HCT116 (cell line): Measurements from ENCODE around the gene ZSWIM6. TPM values are rescaled to one million over a fixed set of nuclear protein-coding genes. Genes with fewer than 3 reads are reported as not detected.

ENCODE experiments used
- ATAC-seq: fragments of 200-7000 bp; cut with Tn5 transposase; 2 replicates; pipeline ENCODE4 v1.9.1; 2020; ENCODE audit warnings: mild to moderate bottlenecking, moderate library complexity
- BruUV-seq: library from RNA; stranded (reverse); fragments of 400-500 nt; replicated peaks from 2 replicates; lab custom pipeline; 2021; lab: Mats Ljungman, UMichigan
- CTCF ChIA-PET: fragments of 300-600 bp; sonication (Branson Sonifier 250); formaldehyde crosslinking; loops from one replicate; lab custom pipeline; 2021; ENCODE audit warnings: antibody characterized with exemption; lab: Charles Lee
- POLR2A ChIA-PET: fragments of 300-600, 350-600 bp; sonication (Branson Sonifier 250); formaldehyde crosslinking; loops from one replicate; lab custom pipeline; 2021; ENCODE audit warnings: antibody characterized with exemption; lab: Charles Lee
- RAD21 ChIA-PET, 2 experiments: fragments of 300-600 bp; sonication (Branson Sonifier 250); formaldehyde crosslinking; loops; one replicate each; lab custom pipeline; 2023; ENCODE audit warnings: low total read pairs in 2 of 2; ENCODE audit not compliant: uncharacterized antibody in 2 of 2, unreplicated experiment in 2 of 2, low non-redundant PET in 1 of 2; lab: Charles Lee
- DNase-seq: peaks from one replicate; pipeline ENCODE4 v3.0.0-alpha.2; 2010; ENCODE audit warnings: low read depth, low spot score
- H2AFZ ChIP-seq: fragments of 200-600 bp; shearing (Covaris generic), sonication (generic); 2 replicates; pipeline ENCODE4 v1.6.1; 2017; ENCODE audit warnings: low read depth, mixed run types, mixed read lengths, antibody characterized with exemption, low read length; ENCODE audit not compliant: poor library complexity, severe bottlenecking
- H3K27ac ChIP-seq: 2 replicates; pipeline ENCODE4 v1.5.1; 2012; ENCODE audit warnings: low read depth, low read length
- H3K27me3 ChIP-seq: fragments of 200-600 bp; sonication (generic); 2 replicates; pipeline ENCODE4 v1.6.1; 2016; ENCODE audit warnings: mixed run types, low read length, mixed read lengths; ENCODE audit not compliant: insufficient read depth
- H3K36me3 ChIP-seq, 2 experiments: fragments of 200-500 bp in 1 of 2; fragments of 200-600 bp in 1 of 2; sonication (Bioruptor generic) in 1 of 2; sonication (generic) in 1 of 2; 2 replicates each; pipeline versions ENCODE4 v1.5.1 to v1.6.1; 2014 to 2016; ENCODE audit warnings: low read length in 2 of 2, inconsistent platforms in 1 of 2, mixed read lengths in 1 of 2, mixed run types in 1 of 2; ENCODE audit not compliant: insufficient read depth in 2 of 2, control insufficient read depth in 1 of 2
- H3K4me1 ChIP-seq, 2 experiments: fragments of 200-600 bp in 1 of 2; sonication (generic) in 1 of 2; 2 replicates each; pipeline versions ENCODE4 v1.5.1 to v1.6.1; 2012 to 2017; ENCODE audit warnings: low read length in 2 of 2, inconsistent platforms in 1 of 2, mild to moderate bottlenecking in 1 of 2, mixed read lengths in 1 of 2, mixed run types in 1 of 2, moderate library complexity in 1 of 2; ENCODE audit not compliant: insufficient read depth in 2 of 2, control insufficient read depth in 1 of 2
- H3K4me2 ChIP-seq: fragments of 200-600 bp; sonication (generic); 2 replicates; pipeline ENCODE4 v1.6.1; 2017; ENCODE audit warnings: mixed run types, low read length, mixed read lengths
- H3K4me3 ChIP-seq, 2 experiments: fragments of 200-600 bp in 1 of 2; sonication (generic) in 1 of 2; replicated peaks in 1 of 2; 2 replicates each; pipeline ENCODE4 v1.5.1; 2011 to 2016; ENCODE audit warnings: low read length in 2 of 2, control low read depth in 1 of 2, low read depth in 1 of 2, mild to moderate bottlenecking in 1 of 2, mixed read lengths in 1 of 2, mixed run types in 1 of 2
- H3K79me2 ChIP-seq: fragments of 200-600 bp; sonication (generic); 2 replicates; pipeline ENCODE4 v1.6.1; 2017; ENCODE audit warnings: mild to moderate bottlenecking, mixed run types, low read length, moderate library complexity, mixed read lengths; ENCODE audit not compliant: insufficient read depth
- H3K9ac ChIP-seq: fragments of 200-600 bp; sonication (generic); 2 replicates; pipeline ENCODE4 v1.6.1; 2016; ENCODE audit warnings: low read length, mixed read lengths
- H3K9me2 ChIP-seq: fragments of 200-600 bp; sonication (generic), shearing (Covaris generic); 2 replicates; pipeline ENCODE4 v1.6.1; 2017; ENCODE audit warnings: mixed run types, mild to moderate bottlenecking, moderate library complexity; ENCODE audit not compliant: insufficient read depth
- H3K9me3 ChIP-seq, 2 experiments: fragments of 200-500 bp in 1 of 2; fragments of 200-600 bp in 1 of 2; sonication (Bioruptor generic) in 1 of 2; sonication (generic) in 1 of 2; 2 replicates each; pipeline ENCODE4 v1.6.1; 2014 to 2017; ENCODE audit warnings: low read length in 2 of 2, mixed read lengths in 2 of 2, inconsistent platforms in 1 of 2, low read depth in 1 of 2, mild to moderate bottlenecking in 1 of 2, mixed run types in 1 of 2, moderate library complexity in 1 of 2; ENCODE audit not compliant: control insufficient read depth in 1 of 2, insufficient read depth in 1 of 2
- H4K20me1 ChIP-seq: fragments of 200-600 bp; sonication (generic), shearing (Covaris generic); 2 replicates; pipeline ENCODE4 v1.6.1; 2017; ENCODE audit warnings: mixed run types, mild to moderate bottlenecking, moderate library complexity; ENCODE audit not compliant: insufficient read depth
- CBX3 ChIP-seq: IDR thresholded peaks from 2 replicates; pipeline ENCODE4 v1.6.1; 2012; ENCODE audit warnings: low read depth
- CEBPB ChIP-seq: IDR thresholded peaks from 2 replicates; pipeline ENCODE4 v1.6.1; 2012; ENCODE audit warnings: low read depth
- CTCF ChIP-seq, 3 experiments: fragments of 200-600 bp in 1 of 3; sonication (generic) in 1 of 3; IDR thresholded peaks in 2 of 3; conservative IDR thresholded peaks in 1 of 3; 2 replicates each; pipeline ENCODE4 v1.5.1; 2012 to 2017; ENCODE audit warnings: low read depth in 2 of 3, low read length in 2 of 3, antibody characterized with exemption in 1 of 3, borderline replicate concordance in 1 of 3, control low read depth in 1 of 3, mild to moderate bottlenecking in 1 of 3, mixed read lengths in 1 of 3, mixed run types in 1 of 3, moderate library complexity in 1 of 3; ENCODE audit not compliant: insufficient read depth in 1 of 3
- EGR1 ChIP-seq: IDR thresholded peaks from 2 replicates; pipeline ENCODE4 v1.6.1; 2012; ENCODE audit warnings: low read depth
- ELF1 ChIP-seq: IDR thresholded peaks from 2 replicates; pipeline ENCODE4 v1.6.1; 2012; ENCODE audit warnings: low read depth, borderline replicate concordance
- EZH2 ChIP-seq: fragments of 200-600 bp; sonication (generic); IDR thresholded peaks from 2 replicates; pipeline ENCODE4 v1.6.1; 2017; ENCODE audit warnings: antibody characterized with exemption, mixed run types
- EZH2phosphoT487 ChIP-seq: fragments of 200-600 bp; IDR thresholded peaks from 2 replicates; pipeline ENCODE4 v1.6.1; 2018; ENCODE audit warnings: antibody characterized with exemption, borderline replicate concordance
- FOSL1 ChIP-seq: IDR thresholded peaks from 2 replicates; pipeline ENCODE4 v1.6.1; 2012; ENCODE audit warnings: low read depth
- JUND ChIP-seq: IDR thresholded peaks from 2 replicates; pipeline ENCODE4 v1.6.1; 2012
- MAX ChIP-seq: IDR thresholded peaks from 2 replicates; pipeline ENCODE4 v1.6.1; 2012
- POLR2A ChIP-seq: IDR thresholded peaks from 2 replicates; pipeline ENCODE4 v1.7.0; 2011; ENCODE audit warnings: borderline replicate concordance; ENCODE audit not compliant: insufficient read depth, insufficient read length; ENCODE audit errors: extremely low read depth
- POLR2AphosphoS5 ChIP-seq: IDR thresholded peaks from 2 replicates; pipeline ENCODE4 v1.6.1; 2011; ENCODE audit warnings: mild to moderate bottlenecking, low read depth, low read length, moderate library complexity
- RAD21 ChIP-seq: IDR thresholded peaks from 2 replicates; pipeline ENCODE4 v1.6.1; 2012; ENCODE audit warnings: low read depth, mild to moderate bottlenecking
- REST ChIP-seq: IDR thresholded peaks from 2 replicates; pipeline ENCODE4 v1.6.1; 2012; ENCODE audit warnings: low read depth
- SIN3A ChIP-seq: IDR thresholded peaks from 2 replicates; pipeline ENCODE4 v1.6.1; 2012; ENCODE audit warnings: low read depth
- SP1 ChIP-seq: IDR thresholded peaks from 2 replicates; pipeline ENCODE4 v1.6.1; 2012; ENCODE audit warnings: low read depth
- TCF7L2 ChIP-seq: IDR thresholded peaks from 2 replicates; pipeline ENCODE4 v1.7.0; 2011; ENCODE audit warnings: borderline replicate concordance, inconsistent platforms; ENCODE audit not compliant: insufficient read depth, insufficient read length; ENCODE audit errors: extremely low read depth
- YY1 ChIP-seq: IDR thresholded peaks from 2 replicates; pipeline ENCODE4 v1.6.1; 2011; ENCODE audit warnings: low read length, low read depth, moderate library complexity, mild to moderate bottlenecking; ENCODE audit not compliant: insufficient replicate concordance; ENCODE audit errors: extremely low read depth
- ZBTB33 ChIP-seq: IDR thresholded peaks from 2 replicates; pipeline ENCODE4 v1.6.1; 2011; ENCODE audit warnings: mild to moderate bottlenecking, low read length, moderate library complexity; ENCODE audit not compliant: insufficient replicate concordance; ENCODE audit errors: extremely low read depth
- ZNF274 ChIP-seq: fragments of 200-500 bp; sonication (Bioruptor generic); IDR thresholded peaks from 2 replicates; pipeline ENCODE4 v1.6.1; 2014; ENCODE audit warnings: mild to moderate bottlenecking, low read depth, low read length, inconsistent platforms
- intact Hi-C: fragments of 100-400 bp; cut with micrococcal nuclease; formaldehyde crosslinking; loops from 2 replicates; pipeline ENCODE4 v1.10.0; 2022
- total RNA-seq: library from RNA; stranded (reverse); gene quantifications from one replicate; pipeline ENCODE4 v1.2.1, GENCODE V29; 2021; ENCODE audit not compliant: unreplicated experiment

The ZSWIM6 gene
- total RNA-seq, 1 experiment from 2014 or later, result 7.4 TPM

- TF ChIP-seq REST, result no peak
- TF ChIP-seq POLR2AphosphoS5, result no peak
- TF ChIP-seq SP1, result no peak
- TF ChIP-seq MAX, result no peak
- TF ChIP-seq CEBPB, result no peak
- no peak for TF ChIP-seq JUND
- TF ChIP-seq ZBTB33, result no peak
- no peak for TF ChIP-seq ELF1
- TF ChIP-seq TCF7L2, result no peak
- TF ChIP-seq SIN3A, result no peak
- TF ChIP-seq CBX3, result no peak
- no peak for TF ChIP-seq FOSL1
- TF ChIP-seq EZH2phosphoT487, result no peak
- no peak for TF ChIP-seq POLR2A
- TF ChIP-seq ZNF274, result no peak
- no peak for TF ChIP-seq YY1
- no peak for TF ChIP-seq EZH2
- no peak for TF ChIP-seq CTCF (IDR thresholded peaks at IDR 0.05 in 2 of 3, conservative IDR thresholded peaks at IDR 0.05 in 1 of 3; ENCODE audit: borderline replicate concordance in 1 of 3, insufficient read depth in 1 of 3, low read depth in 2 of 3, low read length in 2 of 3)
- no peak for TF ChIP-seq EGR1
- no peak for TF ChIP-seq RAD21
- no TSS peak for BruUV-seq
These were observed 46.5 kb upstream of the ZSWIM6 start for GRCh38 chr5:61285531-61285930.

More at GRCh38 chr5:61285531-61285930, 46.5 kb upstream of the ZSWIM6 start:
- no peak for DNase-seq
- CTCF ChIA-PET, result no interaction called here
- no peaks in the 10 kb centered on the region for H3K9me3 ChIP-seq
- intact Hi-C loops, result no loop called here
- peaks cover under 1 to 8% of the 10 kb centered on the region in 2 experiments; a peak in 2 of 4 replicates for H3K4me1 ChIP-seq
- no peak for ATAC-seq
- no peaks in the 10 kb centered on the region for H3K9me2 ChIP-seq
- RAD21 ChIA-PET, result no interaction called here
- H3K79me2 ChIP-seq, result no peaks in the 10 kb centered on the region
- no peak overlapping the region for H3K4me3 ChIP-seq
- H3K27ac ChIP-seq, result no peak overlapping the region
- H3K27me3 ChIP-seq, result no peaks in the 10 kb centered on the region
- H2AFZ ChIP-seq, result no peak overlapping the region
- H3K36me3 ChIP-seq, result no peaks in the 10 kb centered on the region
- no peak overlapping the region for H3K4me2 ChIP-seq
- H4K20me1 ChIP-seq, result no peaks in the 10 kb centered on the region
- POLR2A ChIA-PET, result no interaction called here
- H3K9ac ChIP-seq, result no peak overlapping the region
